ENCODE measurements around the gene CRTC1.

CRTC1 gene

DNA sequence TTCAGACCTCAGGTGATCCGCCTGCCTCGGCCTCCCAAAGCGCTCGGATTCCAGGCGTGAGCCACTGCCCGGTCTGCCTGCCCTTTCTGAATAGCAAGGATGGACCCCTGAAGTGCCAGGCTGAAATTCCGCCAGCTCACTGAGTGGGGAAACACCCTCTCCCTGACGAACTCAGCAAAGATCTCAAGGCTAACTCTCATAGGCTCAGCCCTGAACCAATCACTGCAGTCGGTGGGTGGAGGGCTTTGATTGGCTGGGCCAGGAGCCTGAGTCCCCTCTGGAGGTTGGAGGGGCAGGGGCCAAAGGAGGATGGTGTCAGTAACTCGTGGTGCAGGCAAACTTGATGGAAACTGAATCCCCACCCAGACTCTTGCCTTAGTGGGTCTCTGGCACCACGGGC lies 118.9 kb downstream of the CRTC1 start:
- TF ChIP-seq TAF1 (IDR thresholded peaks at IDR 0.05; ENCODE audit: borderline replicate concordance, insufficient read depth, low read length), result no peak
- TF ChIP-seq FOXP2 (optimal IDR thresholded peaks at IDR 0.05; ENCODE audit: borderline replicate concordance, extremely low read depth, extremely low read length, insufficient read depth), result no peak
- TF ChIP-seq, protein P1, sequence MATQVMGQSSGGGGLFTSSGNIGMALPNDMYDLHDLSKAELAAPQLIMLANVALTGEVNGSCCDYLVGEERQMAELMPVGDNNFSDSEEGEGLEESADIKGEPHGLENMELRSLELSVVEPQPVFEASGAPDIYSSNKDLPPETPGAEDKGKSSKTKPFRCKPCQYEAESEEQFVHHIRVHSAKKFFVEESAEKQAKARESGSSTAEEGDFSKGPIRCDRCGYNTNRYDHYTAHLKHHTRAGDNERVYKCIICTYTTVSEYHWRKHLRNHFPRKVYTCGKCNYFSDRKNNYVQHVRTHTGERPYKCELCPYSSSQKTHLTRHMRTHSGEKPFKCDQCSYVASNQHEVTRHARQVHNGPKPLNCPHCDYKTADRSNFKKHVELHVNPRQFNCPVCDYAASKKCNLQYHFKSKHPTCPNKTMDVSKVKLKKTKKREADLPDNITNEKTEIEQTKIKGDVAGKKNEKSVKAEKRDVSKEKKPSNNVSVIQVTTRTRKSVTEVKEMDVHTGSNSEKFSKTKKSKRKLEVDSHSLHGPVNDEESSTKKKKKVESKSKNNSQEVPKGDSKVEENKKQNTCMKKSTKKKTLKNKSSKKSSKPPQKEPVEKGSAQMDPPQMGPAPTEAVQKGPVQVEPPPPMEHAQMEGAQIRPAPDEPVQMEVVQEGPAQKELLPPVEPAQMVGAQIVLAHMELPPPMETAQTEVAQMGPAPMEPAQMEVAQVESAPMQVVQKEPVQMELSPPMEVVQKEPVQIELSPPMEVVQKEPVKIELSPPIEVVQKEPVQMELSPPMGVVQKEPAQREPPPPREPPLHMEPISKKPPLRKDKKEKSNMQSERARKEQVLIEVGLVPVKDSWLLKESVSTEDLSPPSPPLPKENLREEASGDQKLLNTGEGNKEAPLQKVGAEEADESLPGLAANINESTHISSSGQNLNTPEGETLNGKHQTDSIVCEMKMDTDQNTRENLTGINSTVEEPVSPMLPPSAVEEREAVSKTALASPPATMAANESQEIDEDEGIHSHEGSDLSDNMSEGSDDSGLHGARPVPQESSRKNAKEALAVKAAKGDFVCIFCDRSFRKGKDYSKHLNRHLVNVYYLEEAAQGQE (IDR thresholded peaks at IDR 0.05; ENCODE audit: insufficient read depth in 1 of 2, low read depth in 2 of 2, low read length in 2 of 2), result no peak
- no peak for TF ChIP-seq POLR2AphosphoS5 (IDR thresholded peaks at IDR 0.05; ENCODE audit: low read depth, low read length)
- no peak for TF ChIP-seq SIN3A (IDR thresholded peaks at IDR 0.05; ENCODE audit: borderline replicate concordance, insufficient read depth, low read length)

DNA sequence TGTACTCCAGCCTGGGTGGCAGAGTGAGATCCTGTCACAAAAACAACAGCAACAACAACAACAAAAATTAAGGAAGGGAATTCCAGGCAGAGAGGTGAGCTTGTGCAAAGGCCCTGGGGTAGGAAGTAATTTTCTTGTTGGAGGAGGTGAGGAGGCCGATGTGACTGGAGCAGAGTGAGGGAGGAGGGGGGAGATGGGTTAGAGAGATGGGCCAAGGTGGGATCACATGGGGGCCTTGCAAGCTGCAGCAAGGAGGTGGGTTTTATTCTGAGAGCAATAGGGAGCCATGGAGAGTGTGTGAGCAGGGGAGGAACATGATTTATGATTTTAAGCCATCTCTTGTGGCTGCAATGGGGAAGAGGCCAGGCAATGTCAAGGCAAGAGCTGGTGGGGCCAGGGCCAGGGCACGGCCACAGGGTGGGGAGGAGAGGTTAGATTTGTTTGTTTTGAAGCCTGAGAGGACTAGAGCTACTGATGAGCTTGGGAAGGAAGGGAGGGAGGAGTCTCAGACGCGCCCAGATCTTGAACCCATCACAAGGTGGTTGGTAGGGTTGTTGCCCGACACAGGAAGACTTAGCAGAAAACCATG lies 120.2 kb downstream of the CRTC1 start:
- TF ChIP-seq, protein P1 (IDR thresholded peaks at IDR 0.05; ENCODE audit: insufficient read depth in 1 of 2, low read depth in 2 of 2, low read length in 2 of 2), result no peak
- no peak for TF ChIP-seq POLR2AphosphoS5 (IDR thresholded peaks at IDR 0.05; ENCODE audit: low read depth, low read length)
- TF ChIP-seq FOXP2 (optimal IDR thresholded peaks at IDR 0.05; ENCODE audit: borderline replicate concordance, extremely low read depth, extremely low read length, insufficient read depth), result no peak
- no peak for TF ChIP-seq SIN3A (IDR thresholded peaks at IDR 0.05; ENCODE audit: borderline replicate concordance, insufficient read depth, low read length)
- no peak for TF ChIP-seq TAF1 (IDR thresholded peaks at IDR 0.05; ENCODE audit: borderline replicate concordance, insufficient read depth, low read length)

DNA sequence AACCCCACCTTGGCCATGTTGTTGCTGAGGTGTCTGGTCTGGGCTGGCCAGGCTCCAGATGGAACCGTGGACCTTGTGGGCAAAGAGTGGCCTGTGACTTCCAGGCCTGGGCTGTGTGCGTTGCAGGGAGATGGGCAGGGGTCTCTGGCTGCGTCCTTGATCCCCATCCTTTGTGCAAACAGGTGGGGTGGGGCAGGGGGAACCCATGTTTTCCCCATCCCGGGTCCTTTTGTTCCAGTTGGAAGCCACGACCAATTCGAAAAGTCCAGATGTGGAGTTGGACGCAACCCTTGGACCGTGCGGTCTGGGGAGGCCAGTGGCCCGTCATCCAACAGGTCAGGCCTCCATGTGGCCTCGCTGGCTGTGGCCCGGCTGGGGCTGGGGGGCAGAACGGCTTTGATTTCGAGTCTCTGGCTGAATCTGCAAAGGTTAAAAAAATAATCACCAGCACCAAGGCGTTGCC lies 120.7 kb downstream of the CRTC1 start:
- TF ChIP-seq FOXP2 (optimal IDR thresholded peaks at IDR 0.05; ENCODE audit: borderline replicate concordance, extremely low read depth, extremely low read length, insufficient read depth) (no peak), POLR2AphosphoS5 (IDR thresholded peaks at IDR 0.05; ENCODE audit: low read depth, low read length) (no peak), TAF1 (IDR thresholded peaks at IDR 0.05; ENCODE audit: borderline replicate concordance, insufficient read depth, low read length) (no peak), SIN3A (IDR thresholded peaks at IDR 0.05; ENCODE audit: borderline replicate concordance, insufficient read depth, low read length) (no peak)
- TF ChIP-seq, protein P1 (IDR thresholded peaks at IDR 0.05; ENCODE audit: insufficient read depth in 1 of 2, low read depth in 2 of 2, low read length in 2 of 2), result no peak

DNA sequence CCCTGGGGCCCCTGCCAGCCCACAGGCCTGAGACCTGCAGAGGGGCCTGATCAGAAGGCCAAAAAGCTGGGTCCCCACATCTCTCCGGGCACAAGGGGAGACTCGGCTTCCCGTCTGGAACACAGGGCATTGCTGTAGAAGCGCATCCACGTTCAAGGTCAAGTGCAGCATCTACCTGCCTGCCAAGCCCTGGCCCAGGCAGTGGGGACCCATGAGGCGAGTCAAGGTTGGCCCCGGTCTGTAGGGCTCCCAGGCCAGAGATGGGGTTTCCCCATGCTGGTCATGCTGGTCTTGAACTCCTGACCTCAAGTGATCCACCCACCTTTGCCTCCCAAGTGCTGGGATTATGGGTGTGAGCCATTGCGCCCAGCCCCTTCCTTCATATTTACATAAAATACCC lies 121.2 kb downstream of the CRTC1 start:
- TF ChIP-seq POLR2AphosphoS5 (IDR thresholded peaks at IDR 0.05; ENCODE audit: low read depth, low read length) (no peak), FOXP2 (optimal IDR thresholded peaks at IDR 0.05; ENCODE audit: borderline replicate concordance, extremely low read depth, extremely low read length, insufficient read depth) (no peak), TAF1 (IDR thresholded peaks at IDR 0.05; ENCODE audit: borderline replicate concordance, insufficient read depth, low read length) (no peak), SIN3A (IDR thresholded peaks at IDR 0.05; ENCODE audit: borderline replicate concordance, insufficient read depth, low read length) (no peak)
- TF ChIP-seq, protein P1 (IDR thresholded peaks at IDR 0.05; ENCODE audit: insufficient read depth in 1 of 2, low read depth in 2 of 2, low read length in 2 of 2), result no peak
